Ovary (tissue), 3 donors: ENCODE data around the gene AEN.

ENCODE experiments used
- CTCF ChIP-seq, 3 donors: fragments of 450-650 bp in 2 of 3; fragments of 200-600 bp in 1 of 3; IDR thresholded peaks; one replicate each; pipeline versions ENCODE4 v1.5.1 to v1.8.0; 2016 to 2022; ENCODE audit warnings: antibody characterized with exemption in 3 of 3, mild to moderate bottlenecking in 1 of 3
- EP300 ChIP-seq: sonication (generic); formaldehyde crosslinking; IDR thresholded peaks from one replicate; pipeline ENCODE4 v1.6.1; 2017; ENCODE audit warnings: antibody characterized with exemption
- POLR2A ChIP-seq: fragments of 450-650 bp; IDR thresholded peaks from one replicate; pipeline ENCODE4 v1.6.1; 2017; ENCODE audit warnings: antibody characterized with exemption, mild to moderate bottlenecking, moderate library complexity
- donor health status: DM: no; HTN: no; CAD: no.

DNA sequence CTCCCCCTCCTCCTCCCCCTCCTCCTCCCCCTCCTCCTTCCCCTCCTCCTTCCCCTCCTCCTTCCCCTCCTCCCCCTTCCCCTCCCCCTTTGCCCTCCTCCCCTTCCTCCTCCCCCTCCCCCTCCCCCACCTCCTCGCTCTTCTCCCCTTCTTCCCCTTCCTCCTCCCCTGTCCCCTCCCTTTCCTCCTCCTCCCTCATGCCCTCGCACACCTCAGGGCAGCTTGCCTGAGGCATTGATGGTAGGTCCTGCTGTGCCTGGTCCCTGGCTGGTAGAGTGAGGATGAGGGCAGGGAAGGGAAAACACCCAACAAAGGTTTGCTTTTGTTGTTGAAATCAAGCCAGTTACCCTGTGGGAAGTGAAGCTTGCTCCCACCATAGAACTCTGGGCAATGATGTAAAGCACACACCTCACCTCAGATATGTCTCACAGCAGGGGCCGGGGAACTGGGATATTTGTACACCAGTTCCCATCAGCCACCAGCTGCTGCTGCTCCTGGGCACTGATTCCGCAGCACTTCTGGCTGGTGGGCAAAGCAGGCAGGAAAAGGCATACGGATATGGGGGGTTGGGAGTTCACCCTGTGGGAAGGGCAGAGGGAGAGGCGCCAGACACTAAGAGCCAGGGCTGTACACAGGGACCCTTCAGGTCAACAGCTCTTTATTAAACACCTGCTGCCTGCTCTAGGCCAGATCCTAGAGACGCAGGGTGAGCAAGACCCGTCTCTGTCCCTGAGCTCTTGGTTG is 31.5 kb downstream of the AEN start:
- TF ChIP-seq CTCF (IDR thresholded peaks at IDR 0.05), result no peak
- TF ChIP-seq POLR2A, result no peak
- no peak for TF ChIP-seq EP300
